Measurements from ENCODE around the gene GLI1. TPM values are rescaled to one million over a fixed set of nuclear protein-coding genes. Genes with fewer than 3 reads are reported as not detected.
"Not testable (repeated sequence)": the region's sequence is repeated elsewhere in the genome, so short reads cannot be mapped to it uniquely, and the experiment has no call there.

Gene GLI1
- total RNA-seq, 2 donors from 2014 or later, result 1.7 to 11.5 TPM

DNA sequence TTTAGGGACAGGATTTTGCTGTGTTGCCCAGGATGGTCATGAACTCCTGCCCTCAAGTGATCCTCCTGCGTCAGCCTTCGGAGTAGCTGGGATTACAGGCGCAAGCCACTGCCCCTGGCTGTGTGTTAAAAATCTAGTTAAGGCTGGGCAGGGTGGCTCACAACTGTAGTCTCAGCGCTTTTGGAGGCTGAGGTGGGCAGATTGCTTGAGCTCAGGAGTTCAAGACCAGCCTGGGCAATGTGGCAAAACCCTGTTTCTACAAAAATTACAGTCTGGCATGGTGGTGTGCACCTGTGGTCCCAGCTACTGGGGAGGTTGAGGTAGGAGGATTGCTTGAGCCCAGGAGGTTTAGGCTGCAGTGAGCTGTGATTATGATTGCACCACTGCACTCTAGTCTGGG lies 51.6 kb downstream of the GLI1 start:
- Histone ChIP-seq H3K27ac (no peak overlapping the region), H3K9me3 (no peaks in the 10 kb centered on the region), H3K4me1 (replicated peaks) (peaks cover 2% of the 10 kb centered on the region), H3K36me3 (peaks cover 3% of the 10 kb centered on the region in 2 donors), H3K4me3 (no peak overlapping the region), H3K27me3 (replicated peaks; ENCODE audit: insufficient read depth) (no peaks in the 10 kb centered on the region)
- DNase-seq (ENCODE audit: low spot score), result no peak
- intact Hi-C loops (cut with DNase I), result no loop called here
- 95% methylated on average over 4 of the region's 4 CpGs for WGBS
- TF ChIP-seq POLR2A (IDR thresholded peaks at IDR 0.05) (no peak), POLR2AphosphoS5 (IDR thresholded peaks at IDR 0.05) (no peak)
- TF ChIP-seq, protein P1, sequence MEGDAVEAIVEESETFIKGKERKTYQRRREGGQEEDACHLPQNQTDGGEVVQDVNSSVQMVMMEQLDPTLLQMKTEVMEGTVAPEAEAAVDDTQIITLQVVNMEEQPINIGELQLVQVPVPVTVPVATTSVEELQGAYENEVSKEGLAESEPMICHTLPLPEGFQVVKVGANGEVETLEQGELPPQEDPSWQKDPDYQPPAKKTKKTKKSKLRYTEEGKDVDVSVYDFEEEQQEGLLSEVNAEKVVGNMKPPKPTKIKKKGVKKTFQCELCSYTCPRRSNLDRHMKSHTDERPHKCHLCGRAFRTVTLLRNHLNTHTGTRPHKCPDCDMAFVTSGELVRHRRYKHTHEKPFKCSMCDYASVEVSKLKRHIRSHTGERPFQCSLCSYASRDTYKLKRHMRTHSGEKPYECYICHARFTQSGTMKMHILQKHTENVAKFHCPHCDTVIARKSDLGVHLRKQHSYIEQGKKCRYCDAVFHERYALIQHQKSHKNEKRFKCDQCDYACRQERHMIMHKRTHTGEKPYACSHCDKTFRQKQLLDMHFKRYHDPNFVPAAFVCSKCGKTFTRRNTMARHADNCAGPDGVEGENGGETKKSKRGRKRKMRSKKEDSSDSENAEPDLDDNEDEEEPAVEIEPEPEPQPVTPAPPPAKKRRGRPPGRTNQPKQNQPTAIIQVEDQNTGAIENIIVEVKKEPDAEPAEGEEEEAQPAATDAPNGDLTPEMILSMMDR (IDR thresholded peaks at IDR 0.05), result no peak

- Histone ChIP-seq H3K4me1 (replicated peaks) (peaks cover 2% of the 10 kb centered on the region), H3K27me3 (replicated peaks; ENCODE audit: insufficient read depth) (no peaks in the 10 kb centered on the region), H3K4me3 (no peak overlapping the region), H3K27ac (no peak overlapping the region), H3K9me3 (no peaks in the 10 kb centered on the region), H3K36me3 (peaks cover 3% of the 10 kb centered on the region in 2 donors)
- WGBS, result 97% methylated on average over 7 of the region's 7 CpGs
- intact Hi-C loops (cut with DNase I), result no loop called here
- DNase-seq (ENCODE audit: low spot score), result no peak
- TF ChIP-seq POLR2AphosphoS5 (IDR thresholded peaks at IDR 0.05), result no peak
- no peak for TF ChIP-seq POLR2A (IDR thresholded peaks at IDR 0.05)
- TF ChIP-seq, protein P1 (IDR thresholded peaks at IDR 0.05), result no peak
These were observed 52.2 kb downstream of the GLI1 start for GRCh38 chr12:57511588-57512325.

DNA sequence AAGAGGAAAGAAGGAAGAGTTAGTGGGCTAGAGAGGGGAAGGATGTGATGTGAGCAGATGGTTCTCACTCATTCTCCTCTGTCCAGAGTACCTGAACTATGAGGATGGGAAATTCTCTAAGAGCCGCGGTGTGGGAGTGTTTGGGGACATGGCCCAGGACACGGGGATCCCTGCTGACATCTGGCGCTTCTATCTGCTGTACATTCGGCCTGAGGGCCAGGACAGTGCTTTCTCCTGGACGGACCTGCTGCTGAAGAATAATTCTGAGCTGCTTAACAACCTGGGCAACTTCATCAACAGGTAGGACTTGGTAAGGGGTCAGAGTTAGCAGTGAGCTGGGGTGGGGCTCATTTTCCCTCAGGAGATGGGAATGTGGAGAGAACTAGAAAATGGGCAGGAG lies 53.1 kb downstream of the GLI1 start:
- WGBS, result 91% methylated on average over 6 of the region's 6 CpGs
- peaks cover 3% of the 10 kb centered on the region in 2 donors for H3K36me3 ChIP-seq

DNA sequence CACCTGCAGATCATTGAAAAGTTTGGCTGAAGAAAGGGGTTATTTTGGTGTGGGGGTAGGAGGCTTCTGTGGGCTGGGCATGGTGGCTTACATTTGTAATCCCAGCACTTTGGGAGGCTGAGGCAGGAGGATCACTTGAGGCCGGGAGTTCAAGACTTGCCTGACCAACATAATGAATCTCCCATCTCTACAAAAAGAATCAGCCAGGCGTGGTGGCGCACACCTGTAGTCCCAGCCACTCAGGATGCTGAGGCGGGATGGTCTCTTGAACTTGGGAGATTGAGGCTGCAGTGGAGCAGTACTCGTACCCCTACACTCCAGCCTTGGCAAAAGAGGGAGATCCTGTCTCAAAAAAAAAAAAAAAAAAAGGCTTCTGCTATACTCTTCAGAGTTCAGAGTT lies 53.7 kb downstream of the GLI1 start:
- Histone ChIP-seq H3K9me3 (no peaks in the 10 kb centered on the region), H3K36me3 (peaks cover 3% of the 10 kb centered on the region in 2 donors), H3K4me1 (replicated peaks) (peaks cover 5% of the 10 kb centered on the region), H3K27me3 (replicated peaks; ENCODE audit: insufficient read depth) (no peaks in the 10 kb centered on the region), H3K27ac (no peak overlapping the region), H3K4me3 (no peak overlapping the region)
- no peak for DNase-seq (ENCODE audit: low spot score)
- intact Hi-C loops (cut with DNase I), result no loop called here
- TF ChIP-seq POLR2A (IDR thresholded peaks at IDR 0.05) (no peak), POLR2AphosphoS5 (IDR thresholded peaks at IDR 0.05) (no peak)
- TF ChIP-seq, protein P1 (IDR thresholded peaks at IDR 0.05), result no peak
- 100% methylated on average over 5 of the region's 5 CpGs for WGBS

More for the DNA sequence above, 53.1 kb downstream of the GLI1 start:
- no peak overlapping the region for H3K27ac ChIP-seq
- no peak overlapping the region for H3K4me3 ChIP-seq
- no peaks in the 10 kb centered on the region for H3K9me3 ChIP-seq
- no peaks in the 10 kb centered on the region for H3K27me3 ChIP-seq (replicated peaks; ENCODE audit: insufficient read depth)
- peaks cover 5% of the 10 kb centered on the region for H3K4me1 ChIP-seq (replicated peaks)
- TF ChIP-seq POLR2AphosphoS5 (IDR thresholded peaks at IDR 0.05), result no peak
- TF ChIP-seq, protein P1 (IDR thresholded peaks at IDR 0.05), result no peak
- TF ChIP-seq POLR2A (IDR thresholded peaks at IDR 0.05), result no peak
- intact Hi-C loops (cut with DNase I), result no loop called here
- no peak for DNase-seq (ENCODE audit: low spot score)

DNA sequence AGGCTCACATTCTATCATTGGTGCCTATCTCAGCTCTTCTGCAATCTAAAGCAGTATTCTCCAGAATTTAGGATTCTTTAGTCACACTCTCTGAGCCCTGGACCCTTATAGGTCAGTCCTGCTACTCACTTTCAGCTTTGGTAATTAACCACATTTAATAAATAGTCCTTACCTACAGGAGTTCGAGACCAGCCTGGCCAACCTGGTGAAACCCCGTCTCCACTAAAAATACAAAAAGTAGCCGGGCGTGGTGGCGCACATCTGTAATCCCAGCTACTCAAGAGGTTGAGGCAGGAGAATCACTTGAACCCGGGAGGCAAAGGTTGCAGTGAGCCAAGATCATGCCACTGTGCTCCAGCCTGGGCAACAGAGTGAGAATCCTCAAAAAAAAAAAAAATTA lies 54.1 kb downstream of the GLI1 start:
- WGBS, result over 99% methylated on average over 6 of the region's 6 CpGs
- H3K27me3 ChIP-seq (replicated peaks; ENCODE audit: insufficient read depth); intact Hi-C loops (cut with DNase I); DNase-seq (ENCODE audit: low spot score); H3K4me3 ChIP-seq; H3K9me3 ChIP-seq; H3K4me1 ChIP-seq (replicated peaks); H3K36me3 ChIP-seq; H3K27ac ChIP-seq: not testable (repeated sequence)

- H3K4me3 ChIP-seq; H3K9me3 ChIP-seq; H3K36me3 ChIP-seq; H3K27me3 ChIP-seq (replicated peaks; ENCODE audit: insufficient read depth); DNase-seq (ENCODE audit: low spot score); intact Hi-C loops (cut with DNase I); H3K4me1 ChIP-seq (replicated peaks): not testable (repeated sequence)
- 89% methylated on average over 9 of the region's 9 CpGs for WGBS
- H3K27ac ChIP-seq, result peak overlapping the region in 1 of 2 donors; percentile 99
These were observed 54.7 kb downstream of the GLI1 start for GRCh38 chr12:57514246-57514645.

All from prostate gland (tissue), 2 donors.